GM10847 (cell line): ENCODE results near the gene ASCC3.

Experiments
- POLR2A ChIP-seq: IDR thresholded peaks from 2 replicates; pipeline ENCODE4 v1.6.1; 2011; ENCODE audit not compliant: insufficient read length; ENCODE audit errors: extremely low read depth

ASCC3 gene

DNA sequence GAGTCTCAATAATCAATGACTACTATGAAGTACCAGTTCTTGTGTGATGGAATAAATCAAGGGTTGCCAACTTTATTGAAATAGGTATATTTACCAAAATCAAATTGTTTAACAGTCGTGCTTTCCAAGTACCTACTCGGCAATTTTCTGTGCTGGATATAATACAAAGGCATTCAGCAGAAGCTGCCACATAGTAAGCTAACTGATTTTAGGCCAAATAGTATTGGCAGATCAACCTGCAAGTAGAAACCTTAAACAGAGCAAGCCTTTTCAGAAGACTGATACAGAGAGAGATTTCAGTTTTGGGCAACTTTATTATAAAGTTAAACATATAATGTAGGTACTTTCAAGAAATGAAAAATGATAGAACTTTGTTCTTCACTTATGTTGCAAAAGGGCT, 174.6 kb downstream of the ASCC3 start:
- TF ChIP-seq POLR2A, result no peak

- TF ChIP-seq POLR2A, result no peak
Observed at GRCh38 chr6:100704961-100705360, 176.2 kb downstream of the ASCC3 start.

DNA sequence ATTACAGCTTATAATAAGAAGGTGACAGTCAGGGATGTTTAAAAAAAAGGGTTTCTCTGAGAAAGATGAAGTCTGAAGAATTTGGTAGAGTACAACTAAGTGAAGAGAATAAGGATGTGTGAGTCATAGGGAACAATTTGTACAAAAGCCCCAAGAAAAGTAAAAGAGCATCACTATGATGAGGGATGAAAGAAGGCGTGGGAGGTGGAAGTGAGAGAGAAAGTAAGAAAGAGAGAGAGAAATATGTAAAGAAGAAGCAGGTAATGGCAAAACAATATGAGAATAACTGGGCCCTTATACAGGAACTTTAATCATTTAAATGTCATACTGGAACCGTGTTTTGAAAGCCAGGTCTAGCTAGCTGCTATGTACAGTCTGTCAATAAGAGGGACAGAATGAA, 179.4 kb downstream of the ASCC3 start:
- TF ChIP-seq POLR2A, result no peak

DNA sequence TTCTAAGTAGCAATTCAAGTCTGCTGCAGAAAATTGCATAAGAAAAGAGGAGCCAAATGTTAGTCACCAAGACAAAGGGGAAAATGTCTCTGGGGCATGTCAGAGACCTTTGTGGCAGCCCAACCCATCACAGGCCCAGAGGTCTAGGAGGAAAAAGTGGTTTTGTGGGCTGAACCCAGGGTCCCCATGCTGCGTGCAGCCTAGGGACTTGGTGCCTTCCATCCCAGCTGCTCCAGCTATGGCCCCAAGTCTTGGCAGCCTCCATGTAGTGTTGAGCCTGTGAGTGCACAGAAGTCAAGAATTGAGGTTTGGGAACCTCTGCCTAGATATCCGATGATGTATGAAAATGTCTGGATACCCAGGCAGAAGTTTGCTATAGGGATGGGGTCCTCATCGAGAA, 181.1 kb downstream of the ASCC3 start:
- TF ChIP-seq POLR2A, result no peak

DNA sequence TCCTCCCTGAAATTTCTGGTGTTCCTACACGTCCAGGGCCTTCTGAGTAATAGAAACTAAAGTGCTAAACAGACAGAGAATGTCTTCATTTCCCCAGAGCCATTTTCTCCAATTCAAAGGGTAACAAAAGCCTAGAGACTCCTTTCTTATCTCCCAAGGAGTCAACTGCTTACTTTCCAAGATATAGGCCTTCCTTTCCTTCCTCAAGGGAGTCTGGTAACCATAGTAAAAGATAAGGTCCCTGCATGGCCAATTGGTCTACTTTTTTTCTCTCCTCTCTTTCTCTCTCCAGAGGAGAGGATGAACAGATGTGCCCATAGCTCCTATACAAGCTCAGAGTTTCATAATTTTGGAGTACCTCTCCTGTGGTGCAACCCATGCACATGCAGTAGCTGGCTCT, 185.7 kb downstream of the ASCC3 start:
- TF ChIP-seq POLR2A, result no peak

- no peak for TF ChIP-seq POLR2A
Observed at GRCh38 chr6:100693249-100693927, 187.7 kb downstream of the ASCC3 start.

DNA sequence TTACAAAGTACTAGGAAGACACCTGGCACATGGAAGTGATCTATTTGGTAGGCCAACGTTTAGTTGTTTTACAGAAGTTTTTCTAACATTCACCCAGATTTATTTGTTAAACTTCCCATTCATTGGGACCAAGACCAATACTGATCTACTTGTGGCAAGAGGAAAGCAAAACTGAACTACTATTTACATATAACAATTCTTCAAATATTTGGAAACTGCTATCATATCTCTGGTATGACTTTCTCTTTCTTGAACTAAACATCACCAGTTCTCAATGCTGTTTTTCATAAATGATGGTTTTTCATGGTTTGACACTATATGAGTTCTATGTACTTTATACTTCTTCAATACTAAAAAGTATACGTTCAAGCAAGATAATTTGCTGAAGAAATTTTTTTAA, 189.2 kb downstream of the ASCC3 start:
- no peak for TF ChIP-seq POLR2A

- no peak for TF ChIP-seq POLR2A
Observed at GRCh38 chr6:100686216-100686615, 194.9 kb downstream of the ASCC3 start.

DNA sequence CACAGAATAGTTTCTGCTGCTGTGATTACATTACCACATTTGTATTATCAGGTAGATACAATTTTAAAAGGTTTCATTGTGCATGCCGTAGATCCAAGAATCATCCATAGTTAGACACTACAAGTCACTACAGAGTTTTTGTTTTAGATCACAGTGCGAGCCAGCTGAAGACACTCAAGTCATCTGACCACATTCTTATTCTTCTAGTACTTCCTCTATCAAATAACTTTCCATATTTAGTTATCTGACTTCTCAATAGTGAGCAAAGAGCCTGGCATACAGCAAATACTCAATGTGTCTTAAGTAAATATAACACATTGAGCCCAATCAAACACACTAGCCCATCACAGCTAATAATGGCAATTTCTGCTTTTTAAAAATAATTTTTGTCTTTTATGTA, 195.4 kb downstream of the ASCC3 start:
- TF ChIP-seq POLR2A, result no peak

DNA sequence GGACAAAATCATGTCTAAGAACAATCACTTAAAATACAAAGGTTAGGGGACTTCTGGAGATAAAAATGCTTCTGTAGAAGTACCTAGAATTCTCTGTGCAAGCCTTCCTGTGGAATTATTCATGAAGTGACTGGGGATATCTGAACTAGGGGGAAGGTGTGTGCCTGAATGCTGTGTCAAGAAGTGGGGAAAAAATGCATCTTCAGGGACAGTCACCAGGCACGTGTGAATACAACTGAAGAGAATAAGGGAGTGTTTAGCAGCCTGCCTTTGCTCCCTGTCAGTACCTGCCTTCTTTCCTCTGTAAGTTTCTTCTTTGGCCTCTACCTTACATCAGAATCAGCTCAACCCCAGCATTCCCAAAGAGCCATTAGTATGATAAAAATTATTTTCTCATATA, 201.0 kb downstream of the ASCC3 start:
- TF ChIP-seq POLR2A, result no peak

- no peak for TF ChIP-seq POLR2A
Observed at GRCh38 chr6:100678027-100678426, 203.1 kb downstream of the ASCC3 start.

DNA sequence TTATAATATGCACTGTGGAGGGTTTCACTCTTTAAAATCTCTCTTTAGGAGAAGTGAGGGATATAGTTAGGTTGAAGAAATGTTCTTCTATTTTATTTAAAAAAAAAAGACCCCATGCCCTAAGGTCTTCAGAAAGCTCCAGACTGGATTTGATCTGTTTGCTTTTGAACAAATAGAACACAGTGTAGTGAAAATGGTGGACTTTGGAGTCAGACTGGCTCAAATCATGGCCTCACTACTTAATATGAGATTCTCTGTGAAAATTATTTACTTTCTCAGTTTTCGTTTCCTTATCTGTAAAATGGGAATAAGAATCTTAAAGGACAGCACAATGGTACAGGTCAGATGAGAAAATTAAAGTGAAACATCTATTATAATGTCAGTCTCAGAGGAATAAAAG, 203.9 kb downstream of the ASCC3 start:
- TF ChIP-seq POLR2A, result no peak

DNA sequence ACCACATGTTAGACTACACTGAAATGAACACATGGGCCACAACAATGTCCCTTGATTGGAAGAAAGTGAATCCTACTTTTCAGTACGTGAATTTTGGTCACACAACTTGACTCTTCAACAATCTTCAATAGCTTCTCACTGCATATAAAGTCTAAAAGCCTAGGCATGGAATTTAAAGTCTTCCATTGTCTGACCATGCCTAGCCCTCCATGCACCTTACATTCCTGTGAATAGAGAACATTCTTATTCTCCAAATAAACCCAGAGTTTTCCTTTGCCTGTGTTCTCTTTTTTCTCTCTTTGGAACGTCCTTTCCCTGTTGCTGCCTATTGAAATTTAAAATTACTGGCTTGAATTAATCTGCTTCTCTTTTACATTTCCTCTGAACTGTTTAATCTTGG, 207.5 kb downstream of the ASCC3 start:
- no peak for TF ChIP-seq POLR2A

DNA sequence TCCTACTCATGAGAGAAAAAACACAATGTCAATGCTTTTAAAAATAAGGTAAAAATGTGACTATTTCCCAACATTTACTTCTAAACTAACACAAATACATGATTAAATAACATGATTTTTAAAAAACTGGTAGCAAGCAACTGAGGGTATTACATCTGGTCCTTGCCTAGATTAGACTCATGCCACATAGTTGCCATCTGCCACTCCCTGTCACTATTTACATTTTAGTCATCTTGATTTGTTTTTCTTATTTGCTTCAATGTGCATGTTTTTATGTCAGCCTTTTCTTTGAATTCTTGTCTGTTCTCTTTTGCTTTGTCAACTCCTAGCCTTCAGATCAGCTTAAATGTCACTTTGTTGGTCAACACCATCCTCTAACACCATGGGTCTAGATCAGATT, 209.4 kb downstream of the ASCC3 start:
- no peak for TF ChIP-seq POLR2A

- TF ChIP-seq POLR2A, result no peak
Observed at GRCh38 chr6:100670056-100670455, 211.1 kb downstream of the ASCC3 start.

DNA sequence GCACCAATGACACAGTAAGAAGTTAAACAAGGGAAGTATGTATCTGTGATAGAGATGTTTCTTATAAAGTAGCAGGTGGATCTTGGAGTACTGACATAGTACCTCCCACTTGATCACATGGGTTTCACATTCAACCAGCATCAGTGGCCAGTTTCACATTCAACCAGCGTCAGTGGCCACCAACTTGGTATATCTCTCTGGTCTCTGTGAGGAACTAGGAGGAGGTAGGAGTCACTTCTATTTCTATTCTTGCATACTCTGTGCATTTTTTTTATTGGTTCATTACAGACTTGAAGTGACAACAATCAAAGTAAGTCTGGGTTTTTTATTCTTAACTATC, 216.1 kb downstream of the ASCC3 start:
- no peak for TF ChIP-seq POLR2A

- TF ChIP-seq POLR2A, result no peak
Observed at GRCh38 chr6:100664274-100665040, 216.7 kb downstream of the ASCC3 start.

- TF ChIP-seq POLR2A, result no peak
Observed at GRCh38 chr6:100663219-100663863, 217.8 kb downstream of the ASCC3 start.
